HG02973 (cell line): ENCODE data around the gene TCERG1.
"Not testable (repeated sequence)": the region's sequence is repeated elsewhere in the genome, so short reads cannot be mapped to it uniquely, and the experiment has no call there.

Experiments
- ATAC-seq: cut with Tn5 transposase; IDR thresholded peaks from one replicate; pipeline ENCODE4 v1.9.1; 2021; ENCODE audit warnings: moderate library complexity; ENCODE audit not compliant: unreplicated experiment

Gene TCERG1

GRCh38 chr5:146516151-146516475 lies 69.0 kb downstream of the TCERG1 start, which contains the start of gene GPR151:
TSS of gene GPR151 (minus strand) at chr5:146516190. CDS start at chr5:146516113, 77 bp downstream.
- ATAC-seq: no peak

GRCh38 chr5:146519554-146519953 lies 72.4 kb downstream of the TCERG1 start:
- no peak for ATAC-seq

- ATAC-seq: no peak
These were observed 73.6 kb downstream of the TCERG1 start for GRCh38 chr5:146520731-146521130.

GRCh38 chr5:146521403-146522106 lies 74.4 kb downstream of the TCERG1 start:
- no peak for ATAC-seq

GRCh38 chr5:146523698-146524097 lies 76.6 kb downstream of the TCERG1 start:
- ATAC-seq: no peak

- ATAC-seq: no peak
These were observed 80.7 kb downstream of the TCERG1 start for GRCh38 chr5:146527785-146528184.

GRCh38 chr5:146528236-146528635 lies 81.1 kb downstream of the TCERG1 start:
- ATAC-seq: no peak

- peak; percentile 50 for ATAC-seq
These were observed 82.9 kb downstream of the TCERG1 start for GRCh38 chr5:146529984-146530383.

GRCh38 chr5:146533260-146533857 lies 86.2 kb downstream of the TCERG1 start:
- ATAC-seq: peak; percentile 96

GRCh38 chr5:146533882-146534281 lies 86.7 kb downstream of the TCERG1 start:
- ATAC-seq: no peak

- no peak for ATAC-seq
These were observed 91.3 kb downstream of the TCERG1 start for GRCh38 chr5:146538432-146538831.

GRCh38 chr5:146539973-146540372 lies 92.8 kb downstream of the TCERG1 start:
- no peak for ATAC-seq

GRCh38 chr5:146540414-146540813 lies 93.3 kb downstream of the TCERG1 start:
- ATAC-seq: no peak

- peak; percentile 99 for ATAC-seq
These were observed 95.1 kb downstream of the TCERG1 start for GRCh38 chr5:146541958-146542849.

- ATAC-seq: no peak
These were observed 97.1 kb downstream of the TCERG1 start for GRCh38 chr5:146544232-146544631.

GRCh38 chr5:146548781-146549449 lies 101.8 kb downstream of the TCERG1 start:
- ATAC-seq: no peak

- no peak for ATAC-seq
These were observed 102.5 kb downstream of the TCERG1 start for GRCh38 chr5:146549615-146550014.

- no peak for ATAC-seq
These were observed 106.3 kb downstream of the TCERG1 start for GRCh38 chr5:146553446-146553845.

- not testable (repeated sequence) for ATAC-seq
These were observed 109.8 kb downstream of the TCERG1 start for GRCh38 chr5:146556884-146557283.

- no peak for ATAC-seq
These were observed 113.2 kb downstream of the TCERG1 start for GRCh38 chr5:146560205-146560812.
